PFSK-1 (cell line): ENCODE data around the gene CUX1.

Source experiments
- FOXP2 ChIP-seq: optimal IDR thresholded peaks from 2 replicates; pipeline ENCODE3; 2011; ENCODE audit warnings: borderline replicate concordance, control low read depth, inconsistent platforms; ENCODE audit not compliant: insufficient read depth; ENCODE audit errors: extremely low read length, extremely low read depth
- POLR2AphosphoS5 ChIP-seq: IDR thresholded peaks from 2 replicates; pipeline ENCODE4 v1.6.1; 2012; ENCODE audit warnings: low read depth, mild to moderate bottlenecking, control low read depth, low read length, moderate library complexity
- SIN3A ChIP-seq: IDR thresholded peaks from 2 replicates; pipeline ENCODE4 v1.6.1; 2012; ENCODE audit warnings: mild to moderate bottlenecking, low read length, moderate library complexity, borderline replicate concordance; ENCODE audit not compliant: insufficient read depth
- TAF1 ChIP-seq: IDR thresholded peaks from 2 replicates; pipeline ENCODE4 v1.6.1; 2012; ENCODE audit warnings: low read length, control low read depth, borderline replicate concordance; ENCODE audit not compliant: insufficient read depth
- TF ChIP-seq, protein P1 (sequence below), 2 experiments: IDR thresholded peaks; 2 replicates each; pipeline versions ENCODE4 v1.6.1 to v1.8.0; 2011 to 2012; ENCODE audit warnings: low read depth in 2 of 2, low read length in 2 of 2, control low read depth in 1 of 2, inconsistent platforms in 1 of 2, mild to moderate bottlenecking in 1 of 2, moderate library complexity in 1 of 2; ENCODE audit not compliant: insufficient read depth in 1 of 2

The CUX1 gene

DNA sequence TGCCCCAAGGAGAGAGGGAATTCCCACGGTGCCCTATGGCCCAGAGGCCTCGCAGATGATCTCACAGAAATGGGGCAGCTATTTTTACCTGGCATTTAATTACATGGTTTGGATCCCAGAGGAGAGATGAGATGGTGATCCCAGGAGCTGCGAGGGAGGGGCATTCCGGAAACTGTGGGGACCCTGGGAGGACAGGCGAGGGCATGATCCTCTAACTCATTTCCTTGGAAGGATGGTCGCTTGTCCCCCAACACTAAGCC, 478.7 kb downstream of the CUX1 start:
- TF ChIP-seq SIN3A = no peak
- TF ChIP-seq POLR2AphosphoS5 = no peak
- TF ChIP-seq TAF1 = no peak
- TF ChIP-seq FOXP2 = no peak
- TF ChIP-seq, protein P1, sequence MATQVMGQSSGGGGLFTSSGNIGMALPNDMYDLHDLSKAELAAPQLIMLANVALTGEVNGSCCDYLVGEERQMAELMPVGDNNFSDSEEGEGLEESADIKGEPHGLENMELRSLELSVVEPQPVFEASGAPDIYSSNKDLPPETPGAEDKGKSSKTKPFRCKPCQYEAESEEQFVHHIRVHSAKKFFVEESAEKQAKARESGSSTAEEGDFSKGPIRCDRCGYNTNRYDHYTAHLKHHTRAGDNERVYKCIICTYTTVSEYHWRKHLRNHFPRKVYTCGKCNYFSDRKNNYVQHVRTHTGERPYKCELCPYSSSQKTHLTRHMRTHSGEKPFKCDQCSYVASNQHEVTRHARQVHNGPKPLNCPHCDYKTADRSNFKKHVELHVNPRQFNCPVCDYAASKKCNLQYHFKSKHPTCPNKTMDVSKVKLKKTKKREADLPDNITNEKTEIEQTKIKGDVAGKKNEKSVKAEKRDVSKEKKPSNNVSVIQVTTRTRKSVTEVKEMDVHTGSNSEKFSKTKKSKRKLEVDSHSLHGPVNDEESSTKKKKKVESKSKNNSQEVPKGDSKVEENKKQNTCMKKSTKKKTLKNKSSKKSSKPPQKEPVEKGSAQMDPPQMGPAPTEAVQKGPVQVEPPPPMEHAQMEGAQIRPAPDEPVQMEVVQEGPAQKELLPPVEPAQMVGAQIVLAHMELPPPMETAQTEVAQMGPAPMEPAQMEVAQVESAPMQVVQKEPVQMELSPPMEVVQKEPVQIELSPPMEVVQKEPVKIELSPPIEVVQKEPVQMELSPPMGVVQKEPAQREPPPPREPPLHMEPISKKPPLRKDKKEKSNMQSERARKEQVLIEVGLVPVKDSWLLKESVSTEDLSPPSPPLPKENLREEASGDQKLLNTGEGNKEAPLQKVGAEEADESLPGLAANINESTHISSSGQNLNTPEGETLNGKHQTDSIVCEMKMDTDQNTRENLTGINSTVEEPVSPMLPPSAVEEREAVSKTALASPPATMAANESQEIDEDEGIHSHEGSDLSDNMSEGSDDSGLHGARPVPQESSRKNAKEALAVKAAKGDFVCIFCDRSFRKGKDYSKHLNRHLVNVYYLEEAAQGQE (IDR thresholded peaks at IDR 0.05; ENCODE audit: insufficient read depth in 1 of 2, low read depth in 2 of 2, low read length in 2 of 2) = no peak

- TF ChIP-seq SIN3A (no peak), POLR2AphosphoS5 (no peak), FOXP2 (no peak), TAF1 (no peak)
- TF ChIP-seq, protein P1 (IDR thresholded peaks at IDR 0.05; ENCODE audit: insufficient read depth in 1 of 2, low read depth in 2 of 2, low read length in 2 of 2) = no peak
Observed at GRCh38 chr7:102296514-102296913, 479.1 kb downstream of the CUX1 start.

DNA sequence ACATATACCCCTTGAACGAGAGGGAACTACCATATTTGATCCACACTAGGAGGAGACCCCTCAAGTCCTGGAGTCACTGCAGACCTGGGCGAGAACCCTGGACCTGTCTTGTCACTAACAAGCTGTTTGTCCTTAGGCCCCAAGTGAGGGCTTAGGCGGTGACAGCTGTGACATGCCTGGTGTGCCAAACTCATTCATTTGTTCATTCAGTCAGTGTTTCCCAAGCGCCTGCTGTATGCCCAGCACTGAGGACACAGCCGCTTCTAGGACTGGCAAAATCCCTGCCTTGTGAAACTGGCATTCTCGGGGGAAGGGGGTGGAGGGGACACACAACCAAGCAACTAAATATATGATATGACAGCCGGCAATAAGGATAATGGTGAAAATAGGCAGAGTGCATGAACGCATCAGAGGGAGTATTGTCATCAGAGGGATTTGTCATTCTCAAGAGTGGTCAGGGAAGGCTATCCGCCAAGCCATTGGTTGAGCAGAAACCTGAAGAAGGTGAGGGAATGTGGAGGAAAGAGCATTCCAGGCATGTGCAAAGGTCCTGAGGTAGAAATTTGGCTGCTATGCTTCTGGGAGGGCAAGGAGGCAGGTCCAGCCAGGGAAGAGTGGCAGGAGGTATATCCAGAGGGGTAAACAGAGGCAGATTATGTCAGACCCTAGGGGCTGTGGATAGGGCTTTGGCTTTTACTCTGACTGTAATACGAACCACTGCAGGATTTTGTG, 480.2 kb downstream of the CUX1 start:
- TF ChIP-seq FOXP2 = no peak
- no peak for TF ChIP-seq TAF1
- no peak for TF ChIP-seq POLR2AphosphoS5
- TF ChIP-seq, protein P1 (IDR thresholded peaks at IDR 0.05; ENCODE audit: insufficient read depth in 1 of 2, low read depth in 2 of 2, low read length in 2 of 2) = no peak
- TF ChIP-seq SIN3A = no peak

- TF ChIP-seq POLR2AphosphoS5 (no peak), TAF1 (no peak), SIN3A (no peak)
Observed at GRCh38 chr7:102300643-102301221, 483.3 kb downstream of the CUX1 start.

DNA sequence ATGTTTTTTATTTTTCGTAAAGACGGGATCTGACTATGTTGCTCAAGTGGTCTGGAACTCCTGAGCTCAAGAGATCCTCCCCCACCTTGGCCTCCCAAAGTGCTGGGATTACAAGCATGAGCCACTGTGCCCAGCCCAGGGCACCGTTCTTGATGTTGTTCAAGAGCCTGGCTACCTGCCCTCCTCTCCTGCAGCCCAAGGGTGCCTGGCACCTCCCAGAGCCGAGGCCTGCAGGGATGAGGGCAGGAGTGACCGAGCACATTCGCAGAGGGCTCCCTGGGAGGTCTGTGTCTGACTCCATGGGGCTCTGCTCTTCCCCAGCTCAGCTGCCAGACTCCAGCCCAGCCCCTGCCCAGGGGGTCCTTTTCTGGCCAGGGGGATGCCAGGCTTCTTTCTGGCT, 484.6 kb downstream of the CUX1 start:
- TF ChIP-seq FOXP2 (no peak), TAF1 (no peak), SIN3A (no peak), POLR2AphosphoS5 (no peak)
- TF ChIP-seq, protein P1 (IDR thresholded peaks at IDR 0.05; ENCODE audit: insufficient read depth in 1 of 2, low read depth in 2 of 2, low read length in 2 of 2) = no peak
